ENCODE measurements around the gene CACFD1.

Gene CACFD1

DNA sequence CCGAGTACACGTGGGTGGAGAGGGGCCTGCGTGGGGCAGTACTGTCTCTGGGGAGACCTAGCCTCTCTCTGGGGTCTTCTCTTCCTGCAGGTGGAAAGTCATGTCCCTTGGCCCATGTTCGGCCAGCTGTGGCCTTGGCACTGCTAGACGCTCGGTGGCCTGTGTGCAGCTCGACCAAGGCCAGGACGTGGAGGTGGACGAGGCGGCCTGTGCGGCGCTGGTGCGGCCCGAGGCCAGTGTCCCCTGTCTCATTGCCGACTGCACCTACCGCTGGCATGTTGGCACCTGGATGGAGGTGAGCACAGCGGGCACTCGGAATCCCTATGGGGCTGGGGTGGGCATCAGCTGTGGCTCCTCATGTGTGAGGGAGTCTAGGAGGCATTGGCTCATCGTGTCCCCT is 5.5 kb upstream of the CACFD1 start:
- Histone ChIP-seq H3K36me3 (ENCODE audit: control insufficient read depth in 1 of 2, insufficient read depth in 2 of 2, low read length in 2 of 2) (no peaks in the 10 kb centered on the region), H3K9ac (ENCODE audit: low read depth in 1 of 2, low read length in 2 of 2) (no peak overlapping the region), H3K4me3 (ENCODE audit: low read depth in 1 of 2, low read length in 2 of 2) (no peak overlapping the region), H3K4me1 (ENCODE audit: control insufficient read depth in 1 of 2, insufficient read depth in 2 of 2, low read length in 2 of 2) (peaks cover 6 to 7% of the 10 kb centered on the region in 2 donors), H3K9me3 (ENCODE audit: control insufficient read depth in 1 of 2, low read length in 2 of 2) (no peaks in the 10 kb centered on the region), H3K27ac (ENCODE audit: low read depth, low read length) (no peak overlapping the region), H3K27me3 (ENCODE audit: control insufficient read depth in 1 of 2, insufficient read depth in 2 of 2, low read length in 2 of 2) (no peaks in the 10 kb centered on the region)

DNA sequence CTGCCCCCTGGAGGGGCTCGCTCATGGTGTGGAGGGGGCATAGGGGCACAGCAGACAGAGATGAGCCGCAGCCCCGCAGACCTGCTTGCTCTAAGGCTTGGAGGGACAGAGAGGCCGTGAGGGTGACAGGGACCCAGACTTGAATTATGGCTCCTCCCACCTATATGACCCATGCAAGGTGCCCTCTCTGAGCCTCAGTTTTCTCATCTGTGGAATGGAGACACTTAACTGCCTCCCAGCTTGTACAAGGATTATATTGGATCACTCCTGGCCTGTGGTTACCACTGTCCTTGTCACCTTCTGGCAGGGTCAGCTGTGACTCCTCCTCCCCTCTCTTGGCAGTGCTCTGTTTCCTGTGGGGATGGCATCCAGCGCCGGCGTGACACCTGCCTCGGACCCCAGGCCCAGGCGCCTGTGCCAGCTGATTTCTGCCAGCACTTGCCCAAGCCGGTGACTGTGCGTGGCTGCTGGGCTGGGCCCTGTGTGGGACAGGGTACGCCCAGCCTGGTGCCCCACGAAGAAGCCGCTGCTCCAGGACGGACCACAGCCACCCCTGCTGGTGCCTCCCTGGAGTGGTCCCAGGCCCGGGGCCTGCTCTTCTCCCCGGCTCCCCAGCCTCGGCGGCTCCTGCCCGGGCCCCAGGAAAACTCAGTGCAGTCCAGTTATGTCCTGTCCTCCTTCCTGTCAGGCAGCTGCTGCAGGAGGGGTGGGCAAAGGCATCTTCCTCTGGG is 4.7 kb upstream of the CACFD1 start:
- no peak overlapping the region for H3K9ac ChIP-seq (ENCODE audit: low read depth in 1 of 2, low read length in 2 of 2)
- H3K9me3 ChIP-seq (ENCODE audit: control insufficient read depth in 1 of 2, low read length in 2 of 2) = no peaks in the 10 kb centered on the region
- H3K27ac ChIP-seq (ENCODE audit: low read depth, low read length) = no peak overlapping the region
- no peaks in the 10 kb centered on the region for H3K36me3 ChIP-seq (ENCODE audit: control insufficient read depth in 1 of 2, insufficient read depth in 2 of 2, low read length in 2 of 2)
- H3K4me3 ChIP-seq (ENCODE audit: low read depth in 1 of 2, low read length in 2 of 2) = no peak overlapping the region
- H3K4me1 ChIP-seq (ENCODE audit: control insufficient read depth in 1 of 2, insufficient read depth in 2 of 2, low read length in 2 of 2) = peaks cover 7% of the 10 kb centered on the region in 2 donors
- H3K27me3 ChIP-seq (ENCODE audit: control insufficient read depth in 1 of 2, insufficient read depth in 2 of 2, low read length in 2 of 2) = no peaks in the 10 kb centered on the region

- H3K27ac ChIP-seq (ENCODE audit: low read depth, low read length) = no peak overlapping the region
- no peak overlapping the region for H3K4me3 ChIP-seq (ENCODE audit: low read depth in 1 of 2, low read length in 2 of 2)
- no peaks in the 10 kb centered on the region for H3K9me3 ChIP-seq (ENCODE audit: control insufficient read depth in 1 of 2, low read length in 2 of 2)
- H3K36me3 ChIP-seq (ENCODE audit: control insufficient read depth in 1 of 2, insufficient read depth in 2 of 2, low read length in 2 of 2) = no peaks in the 10 kb centered on the region
- peaks cover 10 to 14% of the 10 kb centered on the region in 2 donors for H3K4me1 ChIP-seq (ENCODE audit: control insufficient read depth in 1 of 2, insufficient read depth in 2 of 2, low read length in 2 of 2)
- H3K9ac ChIP-seq (ENCODE audit: low read depth in 1 of 2, low read length in 2 of 2) = no peak overlapping the region
- no peaks in the 10 kb centered on the region for H3K27me3 ChIP-seq (ENCODE audit: control insufficient read depth in 1 of 2, insufficient read depth in 2 of 2, low read length in 2 of 2)
Measured at GRCh38 chr9:133455936-133456335, 3.8 kb upstream of the CACFD1 start.

DNA sequence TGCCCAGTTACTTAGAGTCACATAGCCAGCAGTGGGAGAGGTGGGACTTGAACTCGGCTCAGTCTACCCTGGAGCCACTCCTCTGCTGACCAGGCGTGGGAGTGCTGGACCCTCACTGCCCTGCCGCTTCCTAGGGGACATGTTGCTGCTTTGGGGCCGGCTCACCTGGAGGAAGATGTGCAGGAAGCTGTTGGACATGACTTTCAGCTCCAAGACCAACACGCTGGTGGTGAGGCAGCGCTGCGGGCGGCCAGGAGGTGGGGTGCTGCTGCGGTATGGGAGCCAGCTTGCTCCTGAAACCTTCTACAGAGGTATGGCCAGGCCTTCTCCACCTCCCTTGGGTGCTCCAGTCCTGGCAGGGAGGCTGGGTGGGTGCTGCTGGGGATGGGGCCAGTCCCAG is 3.4 kb upstream of the CACFD1 start:
- no peaks in the 10 kb centered on the region for H3K36me3 ChIP-seq (ENCODE audit: control insufficient read depth in 1 of 2, insufficient read depth in 2 of 2, low read length in 2 of 2)
- no peak overlapping the region for H3K4me3 ChIP-seq (ENCODE audit: low read depth in 1 of 2, low read length in 2 of 2)
- H3K27me3 ChIP-seq (ENCODE audit: control insufficient read depth in 1 of 2, insufficient read depth in 2 of 2, low read length in 2 of 2) = no peaks in the 10 kb centered on the region
- no peak overlapping the region for H3K9ac ChIP-seq (ENCODE audit: low read depth in 1 of 2, low read length in 2 of 2)
- H3K9me3 ChIP-seq (ENCODE audit: control insufficient read depth in 1 of 2, low read length in 2 of 2) = no peaks in the 10 kb centered on the region
- peaks cover 15 to 18% of the 10 kb centered on the region in 2 donors for H3K4me1 ChIP-seq (ENCODE audit: control insufficient read depth in 1 of 2, insufficient read depth in 2 of 2, low read length in 2 of 2)
- H3K27ac ChIP-seq (ENCODE audit: low read depth, low read length) = no peak overlapping the region

- no peak overlapping the region for H3K4me3 ChIP-seq (ENCODE audit: low read depth in 1 of 2, low read length in 2 of 2)
- H3K9me3 ChIP-seq (ENCODE audit: control insufficient read depth in 1 of 2, low read length in 2 of 2) = no peaks in the 10 kb centered on the region
- no peak overlapping the region for H3K27ac ChIP-seq (ENCODE audit: low read depth, low read length)
- H3K27me3 ChIP-seq (ENCODE audit: control insufficient read depth in 1 of 2, insufficient read depth in 2 of 2, low read length in 2 of 2) = no peaks in the 10 kb centered on the region
- no peak overlapping the region for H3K9ac ChIP-seq (ENCODE audit: low read depth in 1 of 2, low read length in 2 of 2)
- no peaks in the 10 kb centered on the region for H3K36me3 ChIP-seq (ENCODE audit: control insufficient read depth in 1 of 2, insufficient read depth in 2 of 2, low read length in 2 of 2)
- peaks cover 20 to 21% of the 10 kb centered on the region in 2 donors for H3K4me1 ChIP-seq (ENCODE audit: control insufficient read depth in 1 of 2, insufficient read depth in 2 of 2, low read length in 2 of 2)
Measured at GRCh38 chr9:133457233-133457632, 2.5 kb upstream of the CACFD1 start.

DNA sequence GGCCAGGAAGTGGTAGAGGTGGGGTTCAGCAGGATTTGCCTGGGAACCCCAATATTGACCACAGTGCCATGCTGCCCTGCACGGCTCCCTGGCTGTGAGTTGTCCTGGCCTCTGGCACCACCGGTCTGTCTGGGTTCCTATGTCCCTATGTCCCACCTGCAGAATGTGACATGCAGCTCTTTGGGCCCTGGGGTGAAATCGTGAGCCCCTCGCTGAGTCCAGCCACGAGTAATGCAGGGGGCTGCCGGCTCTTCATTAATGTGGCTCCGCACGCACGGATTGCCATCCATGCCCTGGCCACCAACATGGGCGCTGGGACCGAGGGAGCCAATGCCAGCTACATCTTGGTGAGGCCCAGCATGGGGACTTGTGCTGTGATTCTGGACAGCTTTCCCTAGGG is 2.0 kb upstream of the CACFD1 start:
- no peak overlapping the region for H3K9ac ChIP-seq (ENCODE audit: low read depth in 1 of 2, low read length in 2 of 2)
- no peaks in the 10 kb centered on the region for H3K9me3 ChIP-seq (ENCODE audit: control insufficient read depth in 1 of 2, low read length in 2 of 2)
- no peaks in the 10 kb centered on the region for H3K27me3 ChIP-seq (ENCODE audit: control insufficient read depth in 1 of 2, insufficient read depth in 2 of 2, low read length in 2 of 2)
- H3K4me3 ChIP-seq (ENCODE audit: low read depth in 1 of 2, low read length in 2 of 2) = no peak overlapping the region
- peaks cover 20 to 21% of the 10 kb centered on the region in 2 donors for H3K4me1 ChIP-seq (ENCODE audit: control insufficient read depth in 1 of 2, insufficient read depth in 2 of 2, low read length in 2 of 2)
- H3K27ac ChIP-seq (ENCODE audit: low read depth, low read length) = no peak overlapping the region
- no peaks in the 10 kb centered on the region for H3K36me3 ChIP-seq (ENCODE audit: control insufficient read depth in 1 of 2, insufficient read depth in 2 of 2, low read length in 2 of 2)

- no peak overlapping the region for H3K9ac ChIP-seq (ENCODE audit: low read depth in 1 of 2, low read length in 2 of 2)
Measured at GRCh38 chr9:133458643-133459312, 1.0 kb upstream of the CACFD1 start.

DNA sequence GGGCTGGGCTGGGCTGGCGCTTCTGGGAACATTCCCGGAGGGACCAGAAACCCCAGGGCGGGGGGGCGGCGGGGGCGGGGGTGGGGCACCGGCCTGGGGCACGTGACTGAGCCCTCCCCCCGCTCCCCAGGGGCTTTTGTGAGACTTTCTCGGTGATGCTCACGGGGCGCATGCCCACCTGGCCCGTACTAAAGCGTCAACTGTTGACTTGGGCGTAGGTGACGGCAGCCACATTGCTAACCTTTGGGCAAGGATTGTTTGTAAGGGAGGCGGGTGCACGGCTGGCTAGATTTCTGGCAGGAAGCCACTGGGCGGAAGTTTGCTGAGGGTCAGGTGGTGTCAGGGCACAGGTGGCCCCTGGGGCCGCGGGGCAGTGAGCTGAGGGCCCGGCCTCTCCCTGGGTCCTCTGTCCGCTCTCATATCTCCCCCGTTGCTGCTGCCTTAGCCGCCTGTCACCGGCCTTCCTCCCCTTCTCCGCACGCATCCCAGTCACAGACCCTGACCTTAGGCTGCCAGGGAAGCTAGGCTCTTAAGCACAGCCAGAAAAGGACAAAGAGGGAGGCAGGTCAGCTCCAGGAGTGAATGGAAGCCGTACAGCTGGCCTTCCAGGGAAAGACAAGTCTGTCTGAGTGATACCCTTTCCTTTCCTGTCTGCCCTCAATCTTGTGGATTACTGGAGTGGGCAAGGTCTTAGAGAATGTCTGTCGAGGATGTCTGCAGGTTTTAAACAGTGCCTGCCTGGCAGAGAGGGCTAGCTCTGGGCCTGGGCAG is 812 bp downstream of the CACFD1 start:
- H3K36me3 ChIP-seq (ENCODE audit: control insufficient read depth in 1 of 2, insufficient read depth in 2 of 2, low read length in 2 of 2) = peaks cover 0 to 9% of the 10 kb centered on the region in 2 donors
- H3K9ac ChIP-seq (ENCODE audit: low read depth in 1 of 2, low read length in 2 of 2) = peak overlapping the region; percentile 64 to 86
- H3K27ac ChIP-seq (ENCODE audit: low read depth, low read length) = peak overlapping the region; percentile 98
- peak overlapping the region; percentile 79 to 86 for H3K4me3 ChIP-seq (ENCODE audit: low read depth in 1 of 2, low read length in 2 of 2)
- peaks cover 20 to 21% of the 10 kb centered on the region in 2 donors for H3K4me1 ChIP-seq (ENCODE audit: control insufficient read depth in 1 of 2, insufficient read depth in 2 of 2, low read length in 2 of 2)
- H3K9me3 ChIP-seq (ENCODE audit: control insufficient read depth in 1 of 2, low read length in 2 of 2) = no peaks in the 10 kb centered on the region
- H3K27me3 ChIP-seq (ENCODE audit: control insufficient read depth in 1 of 2, insufficient read depth in 2 of 2, low read length in 2 of 2) = no peaks in the 10 kb centered on the region

More at GRCh38 chr9:133458643-133459312, 1.0 kb upstream of the CACFD1 start:
- Histone ChIP-seq H3K4me1 (ENCODE audit: control insufficient read depth in 1 of 2, insufficient read depth in 2 of 2, low read length in 2 of 2) (peaks cover 20 to 21% of the 10 kb centered on the region in 2 donors), H3K27me3 (ENCODE audit: control insufficient read depth in 1 of 2, insufficient read depth in 2 of 2, low read length in 2 of 2) (no peaks in the 10 kb centered on the region), H3K27ac (ENCODE audit: low read depth, low read length) (no peak overlapping the region), H3K9me3 (ENCODE audit: control insufficient read depth in 1 of 2, low read length in 2 of 2) (no peaks in the 10 kb centered on the region), H3K4me3 (ENCODE audit: low read depth in 1 of 2, low read length in 2 of 2) (peak overlapping the region; percentile 58 to 75), H3K36me3 (ENCODE audit: control insufficient read depth in 1 of 2, insufficient read depth in 2 of 2, low read length in 2 of 2) (peaks cover 0 to 5% of the 10 kb centered on the region in 2 donors)

DNA sequence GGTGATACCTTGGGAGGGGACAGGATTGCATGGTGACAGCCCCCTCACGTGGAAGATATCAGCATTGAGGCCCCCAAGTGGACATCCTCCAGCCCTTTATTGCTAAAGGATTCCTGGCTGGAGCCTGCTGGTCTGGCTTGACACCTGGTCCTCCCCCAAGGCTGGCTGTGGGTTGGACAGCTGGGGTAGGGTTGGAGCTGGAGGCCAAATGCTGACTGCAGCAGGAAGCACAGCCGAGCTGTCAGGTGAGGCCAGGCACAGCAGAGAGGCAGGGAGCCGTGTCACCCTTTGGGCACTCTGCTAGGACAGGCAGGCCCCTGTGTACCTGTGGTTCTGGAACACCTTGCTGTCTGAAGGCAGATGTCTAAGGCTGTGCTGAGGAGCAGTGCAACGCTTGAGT is 2.2 kb downstream of the CACFD1 start:
- Histone ChIP-seq H3K9me3 (ENCODE audit: control insufficient read depth in 1 of 2, low read length in 2 of 2) (no peaks in the 10 kb centered on the region), H3K27ac (ENCODE audit: low read depth, low read length) (no peak overlapping the region), H3K9ac (ENCODE audit: low read depth in 1 of 2, low read length in 2 of 2) (peak overlapping the region; percentile 25 to 86), H3K27me3 (ENCODE audit: control insufficient read depth in 1 of 2, insufficient read depth in 2 of 2, low read length in 2 of 2) (no peaks in the 10 kb centered on the region), H3K4me1 (ENCODE audit: control insufficient read depth in 1 of 2, insufficient read depth in 2 of 2, low read length in 2 of 2) (peaks cover 20 to 21% of the 10 kb centered on the region in 2 donors), H3K36me3 (ENCODE audit: control insufficient read depth in 1 of 2, insufficient read depth in 2 of 2, low read length in 2 of 2) (peaks cover 0 to 9% of the 10 kb centered on the region in 2 donors), H3K4me3 (ENCODE audit: low read depth in 1 of 2, low read length in 2 of 2) (no peak overlapping the region)
